Esophagus muscularis mucosa (tissue), 4 donors: Measurements from ENCODE around the gene SLC39A11. TPM values are rescaled to one million over a fixed set of nuclear protein-coding genes. Genes with fewer than 3 reads are reported as not detected.

Experiments used
- DNase-seq: peaks from one replicate; pipeline ENCODE4 v3.0.0-alpha.2; 2017; ENCODE audit errors: extremely low spot score
- H3K27ac ChIP-seq, 4 donors: fragments of 200-600 bp; sonication (generic); replicated peaks in 1 of 4; 1 replicate in 3 of 4; 2 replicates in 1 of 4; pipeline ENCODE4 v1.5.1; 2016 to 2019; ENCODE audit warnings: mild to moderate bottlenecking in 1 of 4
- H3K27me3 ChIP-seq, 4 donors: fragments of 200-600 bp; sonication (generic); one replicate each; pipeline versions ENCODE4 v1.5.1 to v1.6.0; 2016 to 2019
- H3K36me3 ChIP-seq, 4 donors: fragments of 200-600 bp; sonication (generic); one replicate each; pipeline ENCODE4 v1.5.1; 2016 to 2019
- H3K4me1 ChIP-seq, 4 donors: fragments of 200-600 bp; sonication (generic); one replicate each; pipeline ENCODE4 v1.5.1; 2016 to 2019
- H3K4me3 ChIP-seq, 4 donors: fragments of 200-600 bp; sonication (generic); 1 replicate in 2 of 4; 2 replicates in 2 of 4; pipeline ENCODE4 v1.5.1; 2016 to 2019; ENCODE audit warnings: mild to moderate bottlenecking in 4 of 4, moderate library complexity in 1 of 4
- H3K9me3 ChIP-seq, 4 donors: fragments of 200-600 bp; sonication (generic); 1 replicate in 3 of 4; 2 replicates in 1 of 4; pipeline ENCODE4 v1.5.1; 2016 to 2019
- CTCF ChIP-seq, 3 experiments: fragments of 200-600 bp in 2 of 3; fragments of 450-650 bp in 1 of 3; sonication (generic) in 2 of 3; IDR thresholded peaks; one replicate each; pipeline ENCODE4 v1.5.1; 2017 to 2019; ENCODE audit warnings: antibody characterized with exemption in 3 of 3, mild to moderate bottlenecking in 2 of 3, moderate library complexity in 1 of 3
- EP300 ChIP-seq: sonication (generic); formaldehyde crosslinking; IDR thresholded peaks from one replicate; pipeline ENCODE4 v1.6.1; 2017; ENCODE audit warnings: antibody characterized with exemption
- POLR2A ChIP-seq: fragments of 450-650 bp; IDR thresholded peaks from one replicate; pipeline ENCODE4 v1.6.1; 2017; ENCODE audit warnings: antibody characterized with exemption, moderate library complexity, mild to moderate bottlenecking, low read depth
- POLR2AphosphoS5 ChIP-seq, 2 donors: sonication (generic); formaldehyde crosslinking; IDR thresholded peaks; one replicate each; pipeline ENCODE4 v1.6.1; 2017; ENCODE audit warnings: antibody characterized with exemption in 2 of 2
- WGBS: methylation state at CpG from one replicate; pipeline ENCODE4 v1.1.5; 2018; 5-methylcytosine and 5-hydroxymethylcytosine counted together
- intact Hi-C: fragments of 100-400 bp; cut with DNase I; formaldehyde crosslinking; loops from one replicate; pipeline ENCODE4 v1.15.1; 2023
- total RNA-seq, 4 donors: library from RNA; depleted of rRNA; stranded (reverse); fragments of >200 nt; gene quantifications; one replicate each; pipeline versions ENCODE4 v1.1.0 to v1.2.1, GENCODE V29; 2016

The SLC39A11 gene
- total RNA-seq, 4 donors from 2014 or later: 7.5 to 20.2 (median 18.4) TPM

- TF ChIP-seq CTCF (IDR thresholded peaks at IDR 0.05): no peak
- TF ChIP-seq POLR2AphosphoS5 (IDR thresholded peaks at IDR 0.05): no peak
- no peak for TF ChIP-seq POLR2A
- TF ChIP-seq EP300: no peak
- Histone ChIP-seq H3K27me3 (no peaks in the 10 kb centered on the region), H3K27ac (no peak overlapping the region), H3K9me3 (no peaks in the 10 kb centered on the region), H3K4me3 (no peak overlapping the region), H3K4me1 (no peaks in the 10 kb centered on the region), H3K36me3 (no peaks in the 10 kb centered on the region)
- 95% methylated on average over 5 of the region's 7 CpGs for WGBS
- no peak for DNase-seq
- intact Hi-C loops: no loop called here
These were observed 163.9 kb downstream of the SLC39A11 start for GRCh38 chr17:72928454-72929136.

DNA sequence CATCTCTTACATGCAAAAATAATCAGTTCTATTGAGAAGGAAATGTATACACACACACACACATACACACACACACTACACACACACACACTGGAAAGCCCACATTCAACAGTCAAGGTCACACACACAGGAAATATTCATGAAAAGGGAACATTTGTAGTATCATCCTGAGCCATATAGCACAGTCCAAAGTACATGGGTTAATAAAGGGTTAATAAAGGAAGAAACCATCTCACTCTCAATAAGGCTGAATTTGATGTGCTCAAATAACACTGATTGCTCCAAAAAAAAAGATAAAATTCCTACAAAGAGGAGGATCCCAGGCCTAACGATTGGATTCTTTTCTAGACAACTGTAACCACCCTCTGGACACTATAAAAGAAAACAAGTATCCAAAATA, 164.7 kb downstream of the SLC39A11 start:
- WGBS: 79% methylated on average over 1 of the region's 1 CpG
- no peaks in the 10 kb centered on the region for H3K36me3 ChIP-seq
- intact Hi-C loops: no loop called here
- H3K27me3 ChIP-seq: no peaks in the 10 kb centered on the region
- DNase-seq: no peak
- TF ChIP-seq POLR2AphosphoS5 (IDR thresholded peaks at IDR 0.05) (no peak), EP300 (no peak), CTCF (IDR thresholded peaks at IDR 0.05) (no peak), POLR2A (no peak)
- no peak overlapping the region for H3K4me3 ChIP-seq
- H3K27ac ChIP-seq: no peak overlapping the region
- H3K4me1 ChIP-seq: no peaks in the 10 kb centered on the region
- no peaks in the 10 kb centered on the region for H3K9me3 ChIP-seq

GRCh38 chr17:72927146-72927545, 165.3 kb downstream of the SLC39A11 start:
- intact Hi-C loops: no loop called here
- Histone ChIP-seq H3K27ac (no peak overlapping the region), H3K27me3 (no peaks in the 10 kb centered on the region), H3K9me3 (no peaks in the 10 kb centered on the region), H3K36me3 (no peaks in the 10 kb centered on the region), H3K4me3 (no peak overlapping the region), H3K4me1 (no peaks in the 10 kb centered on the region)
- no peak for TF ChIP-seq POLR2AphosphoS5 (IDR thresholded peaks at IDR 0.05)
- no peak for TF ChIP-seq POLR2A
- no peak for TF ChIP-seq CTCF (IDR thresholded peaks at IDR 0.05)
- no peak for TF ChIP-seq EP300
- WGBS: 82% methylated on average over 6 of the region's 6 CpGs
- DNase-seq: no peak

DNA sequence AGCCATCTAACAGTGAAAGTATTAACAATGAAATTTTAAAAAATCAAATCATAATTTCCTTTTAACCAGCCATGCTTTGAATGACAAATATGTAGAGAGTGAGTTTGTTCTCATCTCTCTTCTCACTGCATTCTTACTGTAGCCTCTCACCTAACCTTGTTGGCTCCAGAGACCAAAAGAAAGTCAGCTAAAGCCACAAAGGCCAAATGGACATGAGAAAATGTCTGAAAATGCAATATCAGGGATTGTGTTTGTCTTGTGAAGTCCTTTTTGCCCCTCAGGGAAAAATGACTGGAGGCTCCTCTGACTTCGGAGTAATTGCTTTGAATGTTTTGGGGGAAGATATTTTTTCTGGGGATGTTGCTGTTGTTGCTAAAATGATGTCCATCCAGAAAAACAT, 166.3 kb downstream of the SLC39A11 start:
- Histone ChIP-seq H3K4me1 (no peaks in the 10 kb centered on the region), H3K9me3 (no peaks in the 10 kb centered on the region), H3K4me3 (no peak overlapping the region), H3K36me3 (no peaks in the 10 kb centered on the region), H3K27me3 (no peaks in the 10 kb centered on the region), H3K27ac (no peak overlapping the region)
- intact Hi-C loops: no loop called here
- DNase-seq: no peak
- WGBS: 94% methylated on average over 1 of the region's 1 CpG
- TF ChIP-seq POLR2A (no peak), EP300 (no peak), POLR2AphosphoS5 (IDR thresholded peaks at IDR 0.05) (no peak), CTCF (IDR thresholded peaks at IDR 0.05) (no peak)

GRCh38 chr17:72924196-72924595, 168.3 kb downstream of the SLC39A11 start:
- no peak for DNase-seq
- TF ChIP-seq POLR2AphosphoS5 (IDR thresholded peaks at IDR 0.05) (no peak), EP300 (no peak), POLR2A (no peak), CTCF (IDR thresholded peaks at IDR 0.05) (no peak)
- Histone ChIP-seq H3K36me3 (no peaks in the 10 kb centered on the region), H3K27ac (no peak overlapping the region), H3K4me1 (no peaks in the 10 kb centered on the region), H3K27me3 (no peaks in the 10 kb centered on the region), H3K4me3 (no peak overlapping the region), H3K9me3 (no peaks in the 10 kb centered on the region)
- intact Hi-C loops: no loop called here
- WGBS: 96% methylated on average over 2 of the region's 2 CpGs
